HepG2 (cell line): Measurements from ENCODE around the gene PLA2G4C. TPM values are rescaled to one million over a fixed set of nuclear protein-coding genes. Genes with fewer than 3 reads are reported as not detected.

ENCODE experiments used
- ATAC-seq: fragments of 200-7000 bp; cut with Tn5 transposase; 3 replicates; pipeline ENCODE4 v1.9.1; 2020; ENCODE audit warnings: mild to moderate bottlenecking, moderate library complexity
- BruUV-seq: library from RNA; stranded (reverse); fragments of 400-500 nt; replicated peaks from 2 replicates; lab custom pipeline; 2021; lab: Mats Ljungman, UMichigan
- CTCF ChIA-PET: fragments of 300-600 bp; formaldehyde crosslinking; extraction: SDS; loops from one replicate; lab custom pipeline; 2021; ENCODE audit warnings: low total read pairs, inconsistent platforms, low intra/inter-chr PET ratio; lab: Yijun Ruan, JAX
- POLR2A ChIA-PET: fragments of 350-600 bp; sonication (Branson Sonifier 250); formaldehyde crosslinking; loops from one replicate; lab custom pipeline; 2020; ENCODE audit warnings: antibody characterized with exemption, inconsistent platforms; lab: Yijun Ruan, JAX
- DNase-seq: peaks from one replicate; pipeline ENCODE4 v3.0.0-alpha.2; 2015; ENCODE audit warnings: low spot score
- FAIRE-seq: peaks from 3 replicates; lab custom pipeline; 2011; peaks lifted over from hg19 to GRCh38; lab: Jason Lieb, UNC
- H2AFZ ChIP-seq: one replicate; pipeline ENCODE4 v1.6.1; 2011; ENCODE audit warnings: low read length, inconsistent platforms
- H3K27ac ChIP-seq: fragments of 300-600 bp; 3 replicates; pipeline ENCODE4 v1.8.0; 2011; ENCODE audit warnings: mixed run types, mild to moderate bottlenecking, mixed read lengths, low read length, inconsistent platforms; ENCODE audit not compliant: insufficient read depth; ENCODE audit errors: extremely low read length
- H3K27me3 ChIP-seq, 2 experiments: fragments of 200-600 bp in 1 of 2; 2 replicates in 1 of 2; 3 replicates in 1 of 2; pipeline versions ENCODE4 v1.6.0 to v1.8.0; 2011; ENCODE audit warnings: low read length in 2 of 2, mild to moderate bottlenecking in 2 of 2, moderate library complexity in 2 of 2, inconsistent platforms in 1 of 2; ENCODE audit not compliant: insufficient read depth in 2 of 2, control insufficient read depth in 1 of 2
- H3K36me3 ChIP-seq, 2 experiments: fragments of 200-600 bp in 1 of 2; replicated peaks in 1 of 2; 2 replicates in 1 of 2; 3 replicates in 1 of 2; pipeline versions ENCODE4 v1.5.1 to v1.8.0; 2011; ENCODE audit warnings: low read length in 2 of 2, inconsistent platforms in 1 of 2; ENCODE audit not compliant: insufficient read depth in 2 of 2, control insufficient read depth in 1 of 2
- H3K4me1 ChIP-seq: 2 replicates; pipeline ENCODE4 v1.5.1; 2012; ENCODE audit warnings: low read length, inconsistent platforms; ENCODE audit not compliant: insufficient read depth
- H3K4me2 ChIP-seq: 2 replicates; pipeline ENCODE4 v1.6.0; 2011; ENCODE audit warnings: low read depth, low read length, inconsistent platforms
- H3K4me3 ChIP-seq, 3 experiments: fragments of 200-600 bp in 1 of 3; sonication (generic), shearing (Covaris generic) in 1 of 3; replicated peaks in 1 of 3; 2 replicates each; pipeline ENCODE4 v1.5.1; 2011 to 2016; ENCODE audit warnings: low read length in 3 of 3, inconsistent platforms in 2 of 3, low read depth in 2 of 3, mild to moderate bottlenecking in 2 of 3, control low read depth in 1 of 3, mixed read lengths in 1 of 3; ENCODE audit not compliant: insufficient read depth in 1 of 3
- H3K79me2 ChIP-seq: one replicate; pipeline ENCODE4 v1.6.1; 2011; ENCODE audit warnings: low read length, inconsistent platforms; ENCODE audit not compliant: insufficient read depth
- H3K9ac ChIP-seq: 2 replicates; pipeline ENCODE4 v1.6.0; 2011; ENCODE audit warnings: mild to moderate bottlenecking, low read depth, low read length, inconsistent platforms; ENCODE audit not compliant: insufficient read depth
- H3K9me3 ChIP-seq: 2 replicates; pipeline ENCODE4 v1.5.1; 2012; ENCODE audit warnings: mild to moderate bottlenecking, low read length
- H4K20me1 ChIP-seq: 2 replicates; pipeline ENCODE4 v1.6.0; 2011; ENCODE audit warnings: inconsistent platforms, mild to moderate bottlenecking, low read length, moderate library complexity; ENCODE audit not compliant: insufficient read depth
- BCL6 ChIP-seq: IDR thresholded peaks from 2 replicates; pipeline ENCODE4 v1.6.1; 2016; ENCODE audit warnings: missing genetic modification reagents, missing compliant biosample characterization
- CEBPB ChIP-seq: IDR thresholded peaks from 2 replicates; pipeline ENCODE4 v1.6.1; 2011; ENCODE audit warnings: low read depth, low read length, improper control_type of control experiment, borderline replicate concordance
- EHMT2 ChIP-seq: fragments of 200-600 bp; sonication (generic); IDR thresholded peaks from 2 replicates; pipeline ENCODE4 v1.7.0; 2017; ENCODE audit warnings: antibody characterized with exemption, low read depth, low read length, borderline replicate concordance
- HMGA1 ChIP-seq: sonication (generic); formaldehyde crosslinking; conservative IDR thresholded peaks from 2 replicates; pipeline ENCODE4 v1.4.0; 2020; ENCODE audit warnings: missing genetic modification reagents
- KDM2A ChIP-seq: sonication (generic); formaldehyde crosslinking; IDR thresholded peaks from 2 replicates; pipeline ENCODE4 v1.4.0; 2020; ENCODE audit warnings: low read depth, missing genetic modification reagents, borderline replicate concordance
- MAFG ChIP-seq: sonication (generic); formaldehyde crosslinking; IDR thresholded peaks from 2 replicates; pipeline ENCODE4 v1.5.1; 2020; ENCODE audit warnings: mild to moderate bottlenecking, missing genetic modification reagents
- ZNF24 ChIP-seq: fragments of 450-650 bp; IDR thresholded peaks from 2 replicates; pipeline ENCODE4 v1.6.1; 2017; ENCODE audit warnings: antibody characterized with exemption, mild to moderate bottlenecking
- ZNF567 ChIP-seq: sonication (generic); formaldehyde crosslinking; IDR thresholded peaks from 2 replicates; pipeline ENCODE4 v1.8.1; 2023; ENCODE audit warnings: mild to moderate bottlenecking, missing genetic modification reagents, borderline replicate concordance
- ZNF570 ChIP-seq: sonication (generic); formaldehyde crosslinking; IDR thresholded peaks from 2 replicates; pipeline ENCODE4 v1.4.0; 2020; ENCODE audit warnings: mild to moderate bottlenecking, missing genetic modification reagents, borderline replicate concordance
- ZNF839 ChIP-seq: sonication (generic); formaldehyde crosslinking; IDR thresholded peaks from 2 replicates; pipeline ENCODE4 v1.4.0; 2020; ENCODE audit warnings: missing genetic modification reagents, mild to moderate bottlenecking, borderline replicate concordance
- WGBS: methylation state at CpG from one replicate; pipeline ENCODE4 v1.1.6; 2017; ENCODE audit warnings: low lambda C conversion rate; 5-methylcytosine and 5-hydroxymethylcytosine counted together
- in situ Hi-C: cut with HindIII; loops from 2 replicates; pipeline ENCODE4 v1.10.0; 2017; ENCODE audit warnings: low pct_unique_long_range_greater_than_20kb; ENCODE audit not compliant: extremely low pct_ligation_motif_present
- intact Hi-C: fragments of 100-400 bp; cut with micrococcal nuclease; formaldehyde crosslinking; loops from one replicate; pipeline ENCODE4 v1.10.0; 2022; ENCODE audit not compliant: unreplicated experiment
- polyA plus RNA-seq, 8 experiments: library from polyadenylated mRNA; depleted of rRNA in 3 of 8; stranded (reverse) in 7 of 8; unstranded in 1 of 8; fragments of >200 nt; fragmentation: Illumina TruSeq in 4 of 8; extraction: Trizol in 4 of 8; gene quantifications; 2 replicates each; pipeline versions ENCODE4 v1.2.1 to v1.2.3, GENCODE V29; 2011 to 2016; ENCODE audit warnings: low read depth in 4 of 8, missing spikeins in 1 of 8, mixed read lengths in 1 of 8; ENCODE audit not compliant: insufficient read depth in 1 of 8
- total RNA-seq, 5 experiments: library from RNA; depleted of rRNA; stranded (reverse); fragments of >200 nt; fragmentation: Illumina TruSeq; extraction: Trizol; gene quantifications; 2 replicates each; pipeline ENCODE4 v1.2.3, GENCODE V29; 2016; ENCODE audit warnings: low read depth in 1 of 5
- TF ChIP-seq, protein P1 (sequence below): sonication (generic); formaldehyde crosslinking; IDR thresholded peaks from 2 replicates; pipeline ENCODE4 v1.5.0; 2020; ENCODE audit warnings: missing genetic modification reagents
- TF ChIP-seq, protein P2 (sequence below): sonication (generic); formaldehyde crosslinking; IDR thresholded peaks from 2 replicates; pipeline ENCODE4 v1.4.0; 2020; ENCODE audit warnings: missing genetic modification reagents
- TF ChIP-seq, protein P3 (sequence below): IDR thresholded peaks from 2 replicates; pipeline ENCODE4 v1.6.1; 2016; ENCODE audit warnings: low read depth, control low read depth
- TF ChIP-seq, protein P4 (sequence below): sonication (generic); formaldehyde crosslinking; IDR thresholded peaks from 2 replicates; pipeline ENCODE4 v1.4.0; 2020; ENCODE audit warnings: missing genetic modification reagents; ENCODE audit errors: not compliant biosample characterization
- TF ChIP-seq, protein P5 (sequence below): IDR thresholded peaks from 2 replicates; pipeline ENCODE4 v1.6.1; 2016; ENCODE audit warnings: low read depth, borderline replicate concordance

The PLA2G4C gene
- total and polyA plus RNA-seq, 2 of the 13 experiments (the other 11 are each of a cell fraction or from before 2014, with no cell fraction given), result 1.6 to 1.7 TPM

DNA sequence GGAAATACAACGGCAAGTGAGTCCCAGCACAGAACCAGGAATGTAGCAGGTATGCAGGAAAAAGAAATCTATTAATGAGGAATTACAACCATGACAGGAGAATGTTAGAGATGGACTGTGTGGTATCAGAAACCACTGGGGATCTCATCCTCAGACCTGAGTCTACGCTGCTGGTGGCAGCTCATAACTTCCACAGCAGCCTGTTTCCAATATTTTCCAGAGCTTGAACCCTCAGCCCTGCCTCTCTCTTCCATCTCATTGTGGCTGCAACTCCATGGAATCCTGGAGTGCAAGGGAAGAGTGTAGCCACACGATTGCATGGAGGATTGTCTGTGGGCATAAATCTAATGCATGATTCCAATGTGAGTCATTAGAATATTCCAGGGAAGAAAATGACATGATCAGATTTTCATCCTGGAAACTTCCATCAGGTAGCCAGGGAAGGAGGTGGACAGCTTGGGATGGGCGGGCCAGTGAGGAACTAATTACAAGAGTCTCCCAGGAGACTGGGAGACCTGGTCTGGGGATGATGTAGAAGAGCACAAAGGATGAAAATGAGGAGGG is 14.9 kb downstream of the PLA2G4C start:
- H3K36me3 ChIP-seq, result no peaks in the 10 kb centered on the region
- no peaks in the 10 kb centered on the region for H3K4me1 ChIP-seq
- POLR2A ChIA-PET, result no interaction called here
- H3K27me3 ChIP-seq, result no peaks in the 10 kb centered on the region; a peak in 1 of 5 replicates
- H3K27ac ChIP-seq, result no peak overlapping the region
- intact Hi-C loops (no loop called here), in situ Hi-C loops (no loop called here)
- TF ChIP-seq EHMT2, result no peak
- TF ChIP-seq, protein P1, sequence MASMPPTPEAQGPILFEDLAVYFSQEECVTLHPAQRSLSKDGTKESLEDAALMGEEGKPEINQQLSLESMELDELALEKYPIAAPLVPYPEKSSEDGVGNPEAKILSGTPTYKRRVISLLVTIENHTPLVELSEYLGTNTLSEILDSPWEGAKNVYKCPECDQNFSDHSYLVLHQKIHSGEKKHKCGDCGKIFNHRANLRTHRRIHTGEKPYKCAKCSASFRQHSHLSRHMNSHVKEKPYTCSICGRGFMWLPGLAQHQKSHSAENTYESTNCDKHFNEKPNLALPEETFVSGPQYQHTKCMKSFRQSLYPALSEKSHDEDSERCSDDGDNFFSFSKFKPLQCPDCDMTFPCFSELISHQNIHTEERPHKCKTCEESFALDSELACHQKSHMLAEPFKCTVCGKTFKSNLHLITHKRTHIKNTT (CRISPR knock-in tag), result no peak
- no peak for TF ChIP-seq ZNF567
- no peak for TF ChIP-seq ZNF24
- no peak for TF ChIP-seq ZNF839 (CRISPR knock-in tag)
- TF ChIP-seq KDM2A, result no peak
- TF ChIP-seq, protein P2, sequence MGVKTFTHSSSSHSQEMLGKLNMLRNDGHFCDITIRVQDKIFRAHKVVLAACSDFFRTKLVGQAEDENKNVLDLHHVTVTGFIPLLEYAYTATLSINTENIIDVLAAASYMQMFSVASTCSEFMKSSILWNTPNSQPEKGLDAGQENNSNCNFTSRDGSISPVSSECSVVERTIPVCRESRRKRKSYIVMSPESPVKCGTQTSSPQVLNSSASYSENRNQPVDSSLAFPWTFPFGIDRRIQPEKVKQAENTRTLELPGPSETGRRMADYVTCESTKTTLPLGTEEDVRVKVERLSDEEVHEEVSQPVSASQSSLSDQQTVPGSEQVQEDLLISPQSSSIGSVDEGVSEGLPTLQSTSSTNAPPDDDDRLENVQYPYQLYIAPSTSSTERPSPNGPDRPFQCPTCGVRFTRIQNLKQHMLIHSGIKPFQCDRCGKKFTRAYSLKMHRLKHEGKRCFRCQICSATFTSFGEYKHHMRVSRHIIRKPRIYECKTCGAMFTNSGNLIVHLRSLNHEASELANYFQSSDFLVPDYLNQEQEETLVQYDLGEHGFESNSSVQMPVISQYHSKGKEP, result no peak
- no peak for TF ChIP-seq BCL6
- TF ChIP-seq, protein P3, sequence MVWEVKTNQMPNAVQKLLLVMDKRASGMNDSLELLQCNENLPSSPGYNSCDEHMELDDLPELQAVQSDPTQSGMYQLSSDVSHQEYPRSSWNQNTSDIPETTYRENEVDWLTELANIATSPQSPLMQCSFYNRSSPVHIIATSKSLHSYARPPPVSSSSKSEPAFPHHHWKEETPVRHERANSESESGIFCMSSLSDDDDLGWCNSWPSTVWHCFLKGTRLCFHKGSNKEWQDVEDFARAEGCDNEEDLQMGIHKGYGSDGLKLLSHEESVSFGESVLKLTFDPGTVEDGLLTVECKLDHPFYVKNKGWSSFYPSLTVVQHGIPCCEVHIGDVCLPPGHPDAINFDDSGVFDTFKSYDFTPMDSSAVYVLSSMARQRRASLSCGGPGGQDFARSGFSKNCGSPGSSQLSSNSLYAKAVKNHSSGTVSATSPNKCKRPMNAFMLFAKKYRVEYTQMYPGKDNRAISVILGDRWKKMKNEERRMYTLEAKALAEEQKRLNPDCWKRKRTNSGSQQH, result no peak
- no peak for TF ChIP-seq ZNF570 (CRISPR knock-in tag)
- TF ChIP-seq HMGA1 (CRISPR knock-in tag), result no peak
- TF ChIP-seq MAFG (CRISPR knock-in tag), result no peak
- TF ChIP-seq CEBPB, result no peak
- TF ChIP-seq, protein P4, sequence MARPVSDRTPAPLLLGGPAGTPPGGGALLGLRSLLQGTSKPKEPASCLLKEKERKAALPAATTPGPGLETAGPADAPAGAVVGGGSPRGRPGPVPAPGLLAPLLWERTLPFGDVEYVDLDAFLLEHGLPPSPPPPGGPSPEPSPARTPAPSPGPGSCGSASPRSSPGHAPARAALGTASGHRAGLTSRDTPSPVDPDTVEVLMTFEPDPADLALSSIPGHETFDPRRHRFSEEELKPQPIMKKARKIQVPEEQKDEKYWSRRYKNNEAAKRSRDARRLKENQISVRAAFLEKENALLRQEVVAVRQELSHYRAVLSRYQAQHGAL, result no peak
- TF ChIP-seq, protein P5, sequence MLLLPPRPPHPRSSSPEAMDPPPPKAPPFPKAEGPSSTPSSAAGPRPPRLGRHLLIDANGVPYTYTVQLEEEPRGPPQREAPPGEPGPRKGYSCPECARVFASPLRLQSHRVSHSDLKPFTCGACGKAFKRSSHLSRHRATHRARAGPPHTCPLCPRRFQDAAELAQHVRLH (CRISPR knock-in tag), result no peak
- no peaks in the 10 kb centered on the region for H3K79me2 ChIP-seq
- no peak overlapping the region for H3K4me3 ChIP-seq
- WGBS, result 63% methylated on average over 4 of the region's 4 CpGs
- no peak overlapping the region for H2AFZ ChIP-seq
- ATAC-seq, result no peak
- no peak overlapping the region for H3K4me2 ChIP-seq
- no peaks in the 10 kb centered on the region for H4K20me1 ChIP-seq
- no peak for FAIRE-seq
- CTCF ChIA-PET, result no interaction called here
- no peaks in the 10 kb centered on the region for H3K9me3 ChIP-seq
- no TSS peak for BruUV-seq
- DNase-seq, result no peak
- no peak overlapping the region for H3K9ac ChIP-seq
